SK-N-SH treated with all-trans-retinoic acid at 6 μM for 48 hours (cell line): ENCODE measurements around the gene ANKRD6.

Experiments
- ATAC-seq: fragments of 200-7000 bp; cut with Tn5 transposase; 3 replicates; pipeline ENCODE4 v1.9.1; 2020; ENCODE audit warnings: mild to moderate bottlenecking, moderate library complexity
- BACH2 ChIP-seq: fragments of 250-450 bp; sonication (Bioruptor Pico); IDR thresholded peaks from 2 replicates; pipeline ENCODE4 v1.9.0; 2021; ENCODE audit warnings: mild to moderate bottlenecking, borderline replicate concordance
- CREB5 ChIP-seq: fragments of 250-450 bp; sonication (Bioruptor Pico); IDR thresholded peaks from 2 replicates; pipeline ENCODE4 v1.5.1; 2020; ENCODE audit warnings: low read depth, mild to moderate bottlenecking, moderate library complexity
- CSDC2 ChIP-seq: fragments of 250-450 bp; sonication (Bioruptor Pico); IDR thresholded peaks from 2 replicates; pipeline ENCODE4 v1.5.0; 2020; ENCODE audit warnings: mild to moderate bottlenecking, moderate library complexity
- CSRNP3 ChIP-seq: fragments of 250-450 bp; sonication (Bioruptor Pico); IDR thresholded peaks from 2 replicates; pipeline ENCODE4 v1.5.1; 2021; ENCODE audit warnings: mild to moderate bottlenecking, moderate library complexity
- GLIS3 ChIP-seq: fragments of 250-450 bp; sonication (Bioruptor Pico); IDR thresholded peaks from 2 replicates; pipeline ENCODE4 v1.5.0; 2020; ENCODE audit warnings: mild to moderate bottlenecking, moderate library complexity
- ISL1 ChIP-seq: fragments of 250-450 bp; sonication (Bioruptor Pico); IDR thresholded peaks from 2 replicates; pipeline ENCODE4 v2.1.2; 2022; ENCODE audit warnings: mild to moderate bottlenecking, moderate library complexity
- OSR1 ChIP-seq: fragments of 250-450 bp; sonication (Bioruptor Pico); IDR thresholded peaks from 2 replicates; pipeline ENCODE4 v1.8.0; 2022; ENCODE audit warnings: moderate library complexity, mild to moderate bottlenecking, inconsistent platforms
- PATZ1 ChIP-seq: fragments of 250-450 bp; sonication (Bioruptor Pico); IDR thresholded peaks from 2 replicates; pipeline ENCODE4 v1.8.0; 2020; ENCODE audit warnings: mild to moderate bottlenecking, moderate library complexity, borderline replicate concordance
- POU6F1 ChIP-seq: fragments of 250-450 bp; sonication (Bioruptor Pico); IDR thresholded peaks from 2 replicates; pipeline ENCODE4 v1.8.0; 2021; ENCODE audit warnings: low read depth, mild to moderate bottlenecking, moderate library complexity, borderline replicate concordance
- RARB ChIP-seq: fragments of 250-450 bp; sonication (Bioruptor Pico); IDR thresholded peaks from 2 replicates; pipeline ENCODE4 v1.8.0; 2021; ENCODE audit warnings: mild to moderate bottlenecking, moderate library complexity
- SNAI2 ChIP-seq: fragments of 250-450 bp; sonication (Bioruptor Pico); IDR thresholded peaks from 2 replicates; pipeline ENCODE4 v1.5.0; 2020; ENCODE audit warnings: mild to moderate bottlenecking, moderate library complexity
- TCF4 ChIP-seq: fragments of 250-450 bp; sonication (Bioruptor Pico); IDR thresholded peaks from 2 replicates; pipeline ENCODE4 v1.8.0; 2021; ENCODE audit warnings: mild to moderate bottlenecking, moderate library complexity, borderline replicate concordance
- TOX ChIP-seq: fragments of 250-450 bp; sonication (Bioruptor Pico); IDR thresholded peaks from 2 replicates; pipeline ENCODE4 v1.8.0; 2021; ENCODE audit warnings: mild to moderate bottlenecking, moderate library complexity, borderline replicate concordance
- TSHZ2 ChIP-seq: fragments of 250-450 bp; sonication (Bioruptor Pico); IDR thresholded peaks from 2 replicates; pipeline ENCODE4 v1.5.0; 2020; ENCODE audit warnings: mild to moderate bottlenecking, moderate library complexity
- ZC3H10 ChIP-seq: fragments of 250-450 bp; sonication (Bioruptor Pico); IDR thresholded peaks from 2 replicates; pipeline ENCODE4 v1.5.1; 2021; ENCODE audit warnings: mild to moderate bottlenecking, moderate library complexity
- ZFP3 ChIP-seq: fragments of 250-450 bp; sonication (Bioruptor Pico); IDR thresholded peaks from 2 replicates; pipeline ENCODE4 v1.5.0; 2020; ENCODE audit warnings: mild to moderate bottlenecking, moderate library complexity
- ZFP30 ChIP-seq: fragments of 450-650 bp; formaldehyde crosslinking; IDR thresholded peaks from 2 replicates; pipeline ENCODE4 v1.5.0; 2022; ENCODE audit warnings: mild to moderate bottlenecking, moderate library complexity
- ZNF565 ChIP-seq: fragments of 450-650 bp; formaldehyde crosslinking; conservative IDR thresholded peaks from 2 replicates; pipeline ENCODE4 v1.5.0; 2020; ENCODE audit warnings: low read depth, mild to moderate bottlenecking, moderate library complexity
- ZNF8 ChIP-seq: fragments of 450-650 bp; formaldehyde crosslinking; IDR thresholded peaks from 2 replicates; pipeline ENCODE4 v1.5.0; 2020; ENCODE audit warnings: mild to moderate bottlenecking, moderate library complexity

ANKRD6 gene

GRCh38 chr6:89650579-89650978 is 217.6 kb downstream of the ANKRD6 start (continued):
- no peak for TF ChIP-seq POU6F1 (CRISPR knock-in tag)

- no peak for TF ChIP-seq ZC3H10 (CRISPR knock-in tag)
- TF ChIP-seq PATZ1 (CRISPR knock-in tag) = no peak
- no peak for TF ChIP-seq BACH2 (CRISPR knock-in tag)
- TF ChIP-seq ZFP30 (CRISPR knock-in tag) = no peak
- TF ChIP-seq OSR1 = no peak
- TF ChIP-seq CSDC2 (CRISPR knock-in tag) = no peak
- no peak for TF ChIP-seq ISL1
- no peak for TF ChIP-seq TOX (CRISPR knock-in tag)
Measured at GRCh38 chr6:89655122-89655521, 222.2 kb downstream of the ANKRD6 start.

GRCh38 chr6:89657445-89658158 is 224.7 kb downstream of the ANKRD6 start:
- ATAC-seq = no peak

More at GRCh38 chr6:89655122-89655521, 222.2 kb downstream of the ANKRD6 start:
- peak; percentile 76 for ATAC-seq

More at GRCh38 chr6:89657445-89658158, 224.7 kb downstream of the ANKRD6 start:
- TF ChIP-seq ZC3H10 (CRISPR knock-in tag) = no peak
- TF ChIP-seq CSDC2 (CRISPR knock-in tag) = no peak
- TF ChIP-seq CSRNP3 = no peak
- TF ChIP-seq SNAI2 (CRISPR knock-in tag) = no peak
- no peak for TF ChIP-seq ZFP3
- no peak for TF ChIP-seq ZNF565 (CRISPR knock-in tag)
- TF ChIP-seq TCF4 (CRISPR knock-in tag) = no peak
- no peak for TF ChIP-seq TSHZ2 (CRISPR knock-in tag)
- TF ChIP-seq PATZ1 (CRISPR knock-in tag) = no peak
- TF ChIP-seq ZNF8 = no peak
- TF ChIP-seq RARB (CRISPR knock-in tag) = no peak
- TF ChIP-seq BACH2 (CRISPR knock-in tag) = no peak
- TF ChIP-seq OSR1 = no peak
- no peak for TF ChIP-seq GLIS3 (CRISPR knock-in tag)
- no peak for TF ChIP-seq CREB5 (CRISPR knock-in tag)
- no peak for TF ChIP-seq ZFP30 (CRISPR knock-in tag)
- no peak for TF ChIP-seq ISL1
- no peak for TF ChIP-seq TOX (CRISPR knock-in tag)
- no peak for TF ChIP-seq POU6F1 (CRISPR knock-in tag)
